Small intestine (tissue), 7 donors: ENCODE measurements around the gene MTMR2. TPM values are rescaled to one million over a fixed set of nuclear protein-coding genes. Genes with fewer than 3 reads are reported as not detected.
"Not testable (repeated sequence)": the region's sequence is repeated elsewhere in the genome, so short reads cannot be mapped to it uniquely, and the experiment has no call there.

Experiments
- DNase-seq, 2 donors: peaks; one replicate each; pipeline versions ENCODE4 v3.0.0 to v3.0.0-alpha.2; 2013
- FAIRE-seq: peaks from 2 replicates; lab custom pipeline; 2012; peaks lifted over from hg19 to GRCh38; lab: Jason Lieb, UNC
- H3K27ac ChIP-seq, 3 donors: one replicate each; pipeline ENCODE4 v1.5.1; 2013; ENCODE audit warnings: low read length in 2 of 3, mild to moderate bottlenecking in 2 of 3, control low read depth in 1 of 3, inconsistent platforms in 1 of 3, low read depth in 1 of 3, moderate library complexity in 1 of 3
- H3K27me3 ChIP-seq, 3 donors: one replicate each; pipeline ENCODE4 v1.6.1; 2013; ENCODE audit warnings: low read length in 3 of 3, inconsistent platforms in 1 of 3; ENCODE audit not compliant: control insufficient read depth in 3 of 3, insufficient read depth in 3 of 3
- H3K36me3 ChIP-seq, 3 donors: one replicate each; pipeline ENCODE4 v1.6.1; 2013; ENCODE audit warnings: low read length in 3 of 3, inconsistent platforms in 1 of 3, low read depth in 1 of 3, mild to moderate bottlenecking in 1 of 3, moderate library complexity in 1 of 3; ENCODE audit not compliant: control insufficient read depth in 3 of 3, insufficient read depth in 2 of 3
- H3K4me1 ChIP-seq, 3 donors: one replicate each; pipeline ENCODE4 v1.6.1; 2013; ENCODE audit warnings: low read length in 2 of 3, inconsistent platforms in 1 of 3, low read depth in 1 of 3, mild to moderate bottlenecking in 1 of 3, moderate library complexity in 1 of 3; ENCODE audit not compliant: control insufficient read depth in 3 of 3, insufficient read depth in 2 of 3
- H3K4me3 ChIP-seq, 3 donors: one replicate each; pipeline ENCODE4 v1.5.1; 2013; ENCODE audit warnings: low read length in 3 of 3, control low read depth in 1 of 3, inconsistent platforms in 1 of 3, low read depth in 1 of 3, mild to moderate bottlenecking in 1 of 3, moderate library complexity in 1 of 3
- H3K9me3 ChIP-seq, 2 donors: one replicate each; pipeline ENCODE4 v1.6.1; 2013; ENCODE audit warnings: low read depth in 1 of 2, low read length in 1 of 2; ENCODE audit not compliant: control insufficient read depth in 2 of 2, insufficient read depth in 1 of 2
- WGBS, 3 donors: extraction: QIAGEN DNeasy Blood & Tissue Kit; methylation state at CpG; one replicate each; pipeline ENCODE4 v1.1.7; 2013; 5-methylcytosine and 5-hydroxymethylcytosine counted together
- polyA plus RNA-seq, 4 donors: library from polyadenylated mRNA; stranded (reverse) in 3 of 4; unstranded in 1 of 4; fragments of 200-250 nt in 3 of 4; fragments of 120-200 nt in 1 of 4; gene quantifications; one replicate each; pipeline versions ENCODE4 v1.2.1 to v1.2.3, GENCODE V29; 2013
- donor health status: healthy with polysubstance abuse.
- donor health status: control.
- donor health status: control.
- donor health status: Bipolar disorder and iron deficiency.
- donor health status: healthy.

The MTMR2 gene
- polyA plus RNA-seq, 4 donors: 4.7 to 26.8 (median 9.9) TPM

- H3K4me1 ChIP-seq, H3K4me3 ChIP-seq, FAIRE-seq, H3K27ac ChIP-seq, H3K9me3 ChIP-seq, H3K27me3 ChIP-seq, DNase-seq: not testable (repeated sequence)
- peaks cover 0 to 22% (median 4%) of the 10 kb centered on the region in 3 donors for H3K36me3 ChIP-seq
- WGBS, 3 donors: 94 to 98% (median 96%) methylated on average over 4 of the region's 4 CpGs
Measured at GRCh38 chr11:95811052-95811451, 112.9 kb downstream of the MTMR2 start.

GRCh38 chr11:95806464-95806863, 117.4 kb downstream of the MTMR2 start:
- H3K9me3 ChIP-seq, H3K27me3 ChIP-seq, H3K27ac ChIP-seq, FAIRE-seq, H3K4me3 ChIP-seq, H3K4me1 ChIP-seq, DNase-seq: not testable (repeated sequence)
- peaks cover 0 to 17% (median 6%) of the 10 kb centered on the region in 3 donors for H3K36me3 ChIP-seq
- 95 to 98% (median 98%) methylated on average over 6 of the region's 6 CpGs for WGBS, 3 donors

GRCh38 chr11:95805869-95806268, 118.0 kb downstream of the MTMR2 start:
- Histone ChIP-seq H3K4me3 (no peak overlapping the region), H3K27me3 (no peaks in the 10 kb centered on the region), H3K9me3 (peaks cover 0 to 9% of the 10 kb centered on the region in 2 donors), H3K4me1 (no peaks in the 10 kb centered on the region), H3K36me3 (peaks cover 0 to 17% (median 6%) of the 10 kb centered on the region in 3 donors), H3K27ac (no peak overlapping the region)
- 78 to 86% (median 83%) methylated on average over 2 of the region's 2 CpGs for WGBS, 3 donors
- no peak for DNase-seq
- FAIRE-seq: no peak

GRCh38 chr11:95803973-95804372, 119.9 kb downstream of the MTMR2 start:
- Histone ChIP-seq H3K9me3 (peaks cover 0 to 9% of the 10 kb centered on the region in 2 donors), H3K4me3 (no peak overlapping the region), H3K27me3 (no peaks in the 10 kb centered on the region), H3K27ac (no peak overlapping the region), H3K4me1 (no peaks in the 10 kb centered on the region), H3K36me3 (peaks cover 2 to 22% (median 11%) of the 10 kb centered on the region in 3 donors)
- FAIRE-seq (no peak), DNase-seq (no peak)
- WGBS, 3 donors: 95 to 99% (median 98%) methylated on average over 2 of the region's 2 CpGs

GRCh38 chr11:95802806-95803205, 121.1 kb downstream of the MTMR2 start:
- Histone ChIP-seq H3K36me3 (peaks cover 2 to 22% (median 11%) of the 10 kb centered on the region in 3 donors), H3K4me1 (no peaks in the 10 kb centered on the region), H3K9me3 (peaks cover 0 to 9% of the 10 kb centered on the region in 2 donors), H3K4me3 (no peak overlapping the region), H3K27me3 (no peaks in the 10 kb centered on the region), H3K27ac (no peak overlapping the region)
- FAIRE-seq: no peak
- no peak for DNase-seq
- 95 to 100% (median 97%) methylated on average over 1 of the region's 1 CpG for WGBS, 3 donors

- no peak for DNase-seq
- FAIRE-seq: no peak
- no peak overlapping the region for H3K4me3 ChIP-seq
- H3K9me3 ChIP-seq: no peaks in the 10 kb centered on the region
- peaks cover 2 to 12% (median 10%) of the 10 kb centered on the region in 3 donors for H3K36me3 ChIP-seq
- no peak overlapping the region for H3K27ac ChIP-seq
- no peaks in the 10 kb centered on the region for H3K27me3 ChIP-seq
- H3K4me1 ChIP-seq: peaks cover 0 to 10% (median 1%) of the 10 kb centered on the region in 3 donors
- WGBS, 3 donors: 93 to 96% (median 95%) methylated on average over 12 of the region's 12 CpGs
Measured at GRCh38 chr11:95800438-95800837, 123.5 kb downstream of the MTMR2 start.

GRCh38 chr11:95799546-95799945, 124.4 kb downstream of the MTMR2 start:
- Histone ChIP-seq H3K9me3 (no peaks in the 10 kb centered on the region), H3K36me3 (peaks cover 2 to 12% (median 10%) of the 10 kb centered on the region in 3 donors), H3K27ac (no peak overlapping the region), H3K4me1 (peaks cover 0 to 14% (median 1%) of the 10 kb centered on the region in 3 donors), H3K4me3 (no peak overlapping the region), H3K27me3 (no peaks in the 10 kb centered on the region)
- DNase-seq (no peak), FAIRE-seq (no peak)
- WGBS, 3 donors: 93 to 100% (median 94%) methylated on average over 1 of the region's 1 CpG

- DNase-seq: peak; percentile 12 to 25
- no peak overlapping the region for H3K4me3 ChIP-seq
- no peak for FAIRE-seq
- H3K27ac ChIP-seq: peak overlapping the region; percentile 8 to 52 (median 49)
- peaks cover 2 to 5% (median 5%) of the 10 kb centered on the region in 3 donors for H3K36me3 ChIP-seq
- peaks cover 1 to 17% (median 9%) of the 10 kb centered on the region in 3 donors for H3K4me1 ChIP-seq
- H3K27me3 ChIP-seq: no peaks in the 10 kb centered on the region
- H3K9me3 ChIP-seq: no peaks in the 10 kb centered on the region
- 32 to 56% (median 44%) methylated on average over 4 of the region's 4 CpGs for WGBS, 3 donors
Measured at GRCh38 chr11:95796501-95796900, 127.4 kb downstream of the MTMR2 start.
